SK-N-SH (cell line): ENCODE measurements around the gene RCN2. TPM values are rescaled to one million over a fixed set of nuclear protein-coding genes. Genes with fewer than 3 reads are reported as not detected.

Source experiments
- CTCF ChIA-PET: fragments of 300-600, 350-600 bp; formaldehyde crosslinking; extraction: SDS; loops from one replicate; lab custom pipeline; 2021; lab: Yijun Ruan, JAX
- POLR2A ChIA-PET: fragments of 350-600 bp; sonication (Branson Sonifier 250); formaldehyde crosslinking; extraction: SDS; loops from one replicate; lab custom pipeline; 2020; ENCODE audit warnings: antibody characterized with exemption, inconsistent platforms; lab: Yijun Ruan, JAX
- DNase-seq: peaks from one replicate; pipeline ENCODE4 v3.0.0; 2012
- H2AFZ ChIP-seq: fragments of 200-600 bp; sonication (generic); 2 replicates; pipeline ENCODE4 v1.8.1; 2016; ENCODE audit warnings: antibody characterized with exemption, mild to moderate bottlenecking, low read depth
- H3F3A ChIP-seq: fragments of 200-600 bp; sonication (generic); replicated peaks from 2 replicates; pipeline ENCODE3; 2016; ENCODE audit warnings: antibody characterized with exemption, mild to moderate bottlenecking; ENCODE audit not compliant: insufficient read depth
- H3K27ac ChIP-seq, 2 experiments: fragments of 200-500 bp in 1 of 2; fragments of 200-600 bp in 1 of 2; sonication (Bioruptor generic) in 1 of 2; sonication (generic), shearing (Covaris generic) in 1 of 2; 2 replicates each; pipeline versions ENCODE4 v1.5.1 to v1.6.1; 2014 to 2016; ENCODE audit warnings: low read depth in 2 of 2, inconsistent platforms in 1 of 2, low read length in 1 of 2, mild to moderate bottlenecking in 1 of 2, mixed read lengths in 1 of 2
- H3K27me3 ChIP-seq: fragments of 200-600 bp; sonication (generic), shearing (Covaris generic); 2 replicates; pipeline ENCODE4 v1.6.1; 2016; ENCODE audit warnings: mixed run types; ENCODE audit not compliant: insufficient read depth
- H3K36me3 ChIP-seq, 2 experiments: fragments of 200-500 bp in 1 of 2; fragments of 200-600 bp in 1 of 2; sonication (Bioruptor generic) in 1 of 2; sonication (generic) in 1 of 2; replicated peaks in 1 of 2; 2 replicates each; pipeline versions ENCODE3 to v1.5.1; 2014 to 2016; ENCODE audit warnings: low read length in 1 of 2, mild to moderate bottlenecking in 1 of 2; ENCODE audit not compliant: insufficient read depth in 2 of 2, control insufficient read depth in 1 of 2
- H3K4me1 ChIP-seq, 2 experiments: fragments of 200-500 bp in 1 of 2; fragments of 200-600 bp in 1 of 2; sonication (Bioruptor generic) in 1 of 2; sonication (generic), shearing (Covaris generic) in 1 of 2; 2 replicates each; pipeline versions ENCODE4 v1.5.1 to v1.6.1; 2014 to 2016; ENCODE audit warnings: low read depth in 1 of 2, low read length in 1 of 2, mixed run types in 1 of 2; ENCODE audit not compliant: insufficient read depth in 2 of 2, control insufficient read depth in 1 of 2
- H3K4me2 ChIP-seq: fragments of 200-600 bp; sonication (generic), shearing (Covaris generic); 2 replicates; pipeline ENCODE4 v1.6.1; 2017; ENCODE audit warnings: mixed run types
- H3K4me3 ChIP-seq, 2 experiments: fragments of 200-500 bp in 1 of 2; fragments of 200-600 bp in 1 of 2; sonication (Bioruptor generic) in 1 of 2; sonication (generic), shearing (Covaris generic) in 1 of 2; 2 replicates each; pipeline versions ENCODE4 v1.5.1 to v1.8.1; 2014 to 2016; ENCODE audit warnings: low read depth in 2 of 2, inconsistent platforms in 1 of 2, low read length in 1 of 2, mild to moderate bottlenecking in 1 of 2, mixed read lengths in 1 of 2, moderate library complexity in 1 of 2
- H3K79me2 ChIP-seq: fragments of 200-600 bp; sonication (generic); 2 replicates; pipeline ENCODE4 v1.8.1; 2017; ENCODE audit warnings: mild to moderate bottlenecking; ENCODE audit not compliant: insufficient read depth
- H3K9ac ChIP-seq: fragments of 200-600 bp; sonication (generic); 2 replicates; pipeline ENCODE4 v1.6.1; 2017; ENCODE audit warnings: mixed run types
- H3K9me2 ChIP-seq: fragments of 200-600 bp; sonication (generic); 2 replicates; pipeline ENCODE4 v1.6.1; 2017; ENCODE audit warnings: mixed run types
- H3K9me3 ChIP-seq: fragments of 200-600 bp; sonication (generic); 2 replicates; pipeline ENCODE4 v1.6.1; 2017; ENCODE audit warnings: mixed run types, mild to moderate bottlenecking, moderate library complexity
- H4K20me1 ChIP-seq: fragments of 200-600 bp; sonication (generic); 2 replicates; pipeline ENCODE4 v1.6.1; 2017; ENCODE audit warnings: mild to moderate bottlenecking, mixed run types; ENCODE audit not compliant: insufficient read depth
- CHD2 ChIP-seq: fragments of 150-350 bp; IDR thresholded peaks from 2 replicates; pipeline ENCODE4 v1.6.1; 2018; ENCODE audit warnings: low read length; ENCODE audit not compliant: partially characterized antibody
- ELF1 ChIP-seq: IDR thresholded peaks from 2 replicates; pipeline ENCODE4 v1.4.0; 2012
- EZH2phosphoT487 ChIP-seq: fragments of 200-600 bp; sonication (generic); IDR thresholded peaks from 2 replicates; pipeline ENCODE4 v1.6.1; 2017; ENCODE audit warnings: low read depth, mixed run types, mild to moderate bottlenecking, antibody characterized with exemption, moderate library complexity, borderline replicate concordance
- FOSL2 ChIP-seq: IDR thresholded peaks from 2 replicates; pipeline ENCODE4 v1.4.0; 2012; ENCODE audit warnings: low read depth, mild to moderate bottlenecking, moderate library complexity, borderline replicate concordance
- FOXJ3 ChIP-seq: sonication (generic); formaldehyde crosslinking; IDR thresholded peaks from 2 replicates; pipeline ENCODE4 v1.5.1; 2020; ENCODE audit warnings: mild to moderate bottlenecking, missing genetic modification reagents
- FOXM1 ChIP-seq: IDR thresholded peaks from 2 replicates; pipeline ENCODE4 v1.4.0; 2012; ENCODE audit warnings: low read depth, mild to moderate bottlenecking
- GABPA ChIP-seq: IDR thresholded peaks from 2 replicates; pipeline ENCODE4 v1.4.0; 2012; ENCODE audit warnings: low read depth, mild to moderate bottlenecking
- GATA2 ChIP-seq: sonication (generic); formaldehyde crosslinking; IDR thresholded peaks from 2 replicates; pipeline ENCODE4 v1.5.0; 2020; ENCODE audit warnings: mild to moderate bottlenecking, missing genetic modification reagents
- IRF3 ChIP-seq: fragments of 150-350 bp; IDR thresholded peaks from 2 replicates; pipeline ENCODE4 v1.6.1; 2016; ENCODE audit warnings: mild to moderate bottlenecking, low read depth, low read length
- JUND ChIP-seq: IDR thresholded peaks from 2 replicates; pipeline ENCODE4 v1.4.0; 2012
- MAX ChIP-seq: IDR thresholded peaks from 2 replicates; pipeline ENCODE4 v1.4.0; 2012; ENCODE audit warnings: low read depth
- MEF2A ChIP-seq: IDR thresholded peaks from 2 replicates; pipeline ENCODE4 v1.4.0; 2012; ENCODE audit warnings: low read depth, borderline replicate concordance
- MXI1 ChIP-seq: IDR thresholded peaks from 2 replicates; pipeline ENCODE4 v1.6.1; 2012; ENCODE audit warnings: mild to moderate bottlenecking, low read depth, low read length, improper control_type of control experiment
- NFIC ChIP-seq: IDR thresholded peaks from 2 replicates; pipeline ENCODE4 v1.4.0; 2012; ENCODE audit warnings: borderline replicate concordance
- NRF1 ChIP-seq: IDR thresholded peaks from 2 replicates; pipeline ENCODE4 v1.6.1; 2012; ENCODE audit warnings: low read depth, mild to moderate bottlenecking, low read length
- POLR2AphosphoS5 ChIP-seq: IDR thresholded peaks from 2 replicates; pipeline ENCODE4 v1.6.1; 2012; ENCODE audit warnings: low read depth, low read length
- REST ChIP-seq: IDR thresholded peaks from 2 replicates; pipeline ENCODE4 v1.6.1; 2012; ENCODE audit warnings: mild to moderate bottlenecking, low read depth, low read length, moderate library complexity
- RFX5 ChIP-seq: IDR thresholded peaks from 2 replicates; pipeline ENCODE4 v1.6.1; 2012; ENCODE audit warnings: mild to moderate bottlenecking, improper control_type of control experiment, low read length
- SIN3A ChIP-seq: IDR thresholded peaks from 2 replicates; pipeline ENCODE4 v1.6.1; 2012; ENCODE audit warnings: low read depth, mild to moderate bottlenecking, low read length, moderate library complexity, borderline replicate concordance
- TAF1 ChIP-seq: IDR thresholded peaks from 2 replicates; pipeline ENCODE4 v1.6.1; 2012; ENCODE audit warnings: low read depth, mild to moderate bottlenecking, low read length, moderate library complexity, borderline replicate concordance
- TCF12 ChIP-seq: IDR thresholded peaks from 2 replicates; pipeline ENCODE4 v1.4.0; 2012
- TEAD4 ChIP-seq: IDR thresholded peaks from 2 replicates; pipeline ENCODE4 v1.4.0; 2012; ENCODE audit warnings: mild to moderate bottlenecking, borderline replicate concordance; ENCODE audit not compliant: insufficient read depth
- USF1 ChIP-seq: IDR thresholded peaks from 2 replicates; pipeline ENCODE4 v1.4.0; 2012; ENCODE audit warnings: low read depth, borderline replicate concordance
- YY1 ChIP-seq: IDR thresholded peaks from 2 replicates; pipeline ENCODE4 v1.4.0; 2012; ENCODE audit warnings: low read depth, mild to moderate bottlenecking
- WGBS: methylation state at CpG from one replicate; pipeline ENCODE4 v1.1.6; 2017; ENCODE audit warnings: low lambda C conversion rate; 5-methylcytosine and 5-hydroxymethylcytosine counted together
- polyA plus RNA-seq, 3 experiments: library from polyadenylated mRNA; depleted of rRNA; stranded (reverse); fragments of >200 nt; gene quantifications; 2 replicates each; pipeline ENCODE4 v1.2.3, GENCODE V29; 2012
- TF ChIP-seq, protein P1 (sequence below): IDR thresholded peaks from 2 replicates; pipeline ENCODE4; 2012
- TF ChIP-seq, protein P2 (sequence below): fragments of 150-350 bp; IDR thresholded peaks from 2 replicates; pipeline ENCODE4 v1.6.1; 2017; ENCODE audit warnings: antibody characterized with exemption, low read length, low read depth, borderline replicate concordance

Gene RCN2
- polyA plus RNA-seq, 1 of the 3 experiments (the other 2 are of a cell fraction): 78.6 TPM

GRCh38 chr15:76904461-76905012 lies 27.0 kb upstream of the RCN2 start:
- CTCF ChIA-PET: interaction anchor here (1.4 to 2.3 kb wide), 2 partner anchors 13 to 119 kb away, joined by 3 to 7 read pairs; no protein-coding TSS in a partner anchor
- DNase-seq: peak; percentile 53

More at GRCh38 chr15:76904461-76905012, 27.0 kb upstream of the RCN2 start:
- peaks cover 13 to 15% of the 10 kb centered on the region in 2 experiments; a peak in 3 of 4 replicates for H3K4me1 ChIP-seq
- POLR2A ChIA-PET: interaction anchor here (1.9 kb wide), 1 partner anchor 27 kb away, joined by 7 read pairs; the partner anchor contains the start of gene RCN2
- TF ChIP-seq GABPA: no peak
- TF ChIP-seq JUND: no peak
- no peak for TF ChIP-seq REST
- no peak for TF ChIP-seq EZH2phosphoT487
- no peak for TF ChIP-seq YY1
- no peak for TF ChIP-seq TEAD4
- TF ChIP-seq CHD2: no peak
- 0 out of 2 replicates have a peak, but pooled peaks have one; percentile 67 for TF ChIP-seq SIN3A
- TF ChIP-seq, protein P1, sequence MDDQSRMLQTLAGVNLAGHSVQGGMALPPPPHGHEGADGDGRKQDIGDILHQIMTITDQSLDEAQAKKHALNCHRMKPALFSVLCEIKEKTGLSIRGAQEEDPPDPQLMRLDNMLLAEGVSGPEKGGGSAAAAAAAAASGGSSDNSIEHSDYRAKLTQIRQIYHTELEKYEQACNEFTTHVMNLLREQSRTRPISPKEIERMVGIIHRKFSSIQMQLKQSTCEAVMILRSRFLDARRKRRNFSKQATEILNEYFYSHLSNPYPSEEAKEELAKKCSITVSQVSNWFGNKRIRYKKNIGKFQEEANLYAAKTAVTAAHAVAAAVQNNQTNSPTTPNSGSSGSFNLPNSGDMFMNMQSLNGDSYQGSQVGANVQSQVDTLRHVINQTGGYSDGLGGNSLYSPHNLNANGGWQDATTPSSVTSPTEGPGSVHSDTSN: peak; percentile 27; the same call in 1 of the 2 replicates
- no peak for TF ChIP-seq POLR2AphosphoS5
- TF ChIP-seq GATA2 (CRISPR knock-in tag): no peak
- no peak for TF ChIP-seq FOSL2
- TF ChIP-seq, protein P2, sequence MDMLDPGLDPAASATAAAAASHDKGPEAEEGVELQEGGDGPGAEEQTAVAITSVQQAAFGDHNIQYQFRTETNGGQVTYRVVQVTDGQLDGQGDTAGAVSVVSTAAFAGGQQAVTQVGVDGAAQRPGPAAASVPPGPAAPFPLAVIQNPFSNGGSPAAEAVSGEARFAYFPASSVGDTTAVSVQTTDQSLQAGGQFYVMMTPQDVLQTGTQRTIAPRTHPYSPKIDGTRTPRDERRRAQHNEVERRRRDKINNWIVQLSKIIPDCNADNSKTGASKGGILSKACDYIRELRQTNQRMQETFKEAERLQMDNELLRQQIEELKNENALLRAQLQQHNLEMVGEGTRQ: no peak
- no peak for TF ChIP-seq TCF12
- no peak for TF ChIP-seq NRF1
- no peak for TF ChIP-seq FOXM1
- no peak for TF ChIP-seq USF1
- TF ChIP-seq IRF3: no peak
- TF ChIP-seq MXI1: peak; percentile 69
- no peak for TF ChIP-seq TAF1
- no peak for TF ChIP-seq MEF2A
- no peak for TF ChIP-seq NFIC
- TF ChIP-seq ELF1: no peak
- peak; percentile 71 for TF ChIP-seq MAX
- no peak for TF ChIP-seq FOXJ3 (CRISPR knock-in tag)
- no peak for TF ChIP-seq RFX5
- TF ChIP-seq, all 33 proteins: peak for 4
- Histone ChIP-seq H3K36me3 (no peaks in the 10 kb centered on the region), H2AFZ (peak overlapping the region; percentile 95), H3K4me3 (peak overlapping the region; percentile 77 to 84), H3F3A (peaks cover 22% of the 10 kb centered on the region), H4K20me1 (no peaks in the 10 kb centered on the region), H3K27me3 (no peaks in the 10 kb centered on the region), H3K79me2 (peaks cover 11% of the 10 kb centered on the region; the same call in 1 of the 2 replicates), H3K9me3 (no peaks in the 10 kb centered on the region), H3K27ac (peak overlapping the region; percentile 34 to 70; a peak in 3 of 4 replicates), H3K9ac (peak overlapping the region; percentile 80), H3K9me2 (no peaks in the 10 kb centered on the region), H3K4me2 (peak overlapping the region; percentile 82)
- WGBS: 23% methylated on average over 8 of the region's 29 CpGs
